Measurements from ENCODE around the gene ZFYVE9.

The ZFYVE9 gene

DNA sequence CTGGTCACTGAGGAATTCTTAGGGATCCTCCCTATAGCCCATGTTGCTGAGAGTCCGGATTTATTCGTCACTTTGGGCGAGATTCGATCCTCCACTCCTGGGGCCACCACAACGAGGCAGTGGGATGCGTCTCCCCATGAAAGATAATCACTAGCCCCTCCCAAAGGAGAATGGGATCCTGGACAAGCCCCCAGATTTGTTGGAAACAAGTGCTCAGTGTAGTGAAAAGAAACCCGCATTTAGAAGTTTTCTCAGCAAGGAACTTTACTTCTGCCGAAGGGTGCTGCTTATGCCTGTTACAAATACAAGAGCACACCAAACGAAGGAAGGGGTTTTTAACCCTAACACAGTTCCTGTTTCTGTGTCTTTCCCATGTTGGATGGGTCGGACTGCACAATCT is 83.3 kb downstream of the ZFYVE9 start:
- TF ChIP-seq, protein P1, sequence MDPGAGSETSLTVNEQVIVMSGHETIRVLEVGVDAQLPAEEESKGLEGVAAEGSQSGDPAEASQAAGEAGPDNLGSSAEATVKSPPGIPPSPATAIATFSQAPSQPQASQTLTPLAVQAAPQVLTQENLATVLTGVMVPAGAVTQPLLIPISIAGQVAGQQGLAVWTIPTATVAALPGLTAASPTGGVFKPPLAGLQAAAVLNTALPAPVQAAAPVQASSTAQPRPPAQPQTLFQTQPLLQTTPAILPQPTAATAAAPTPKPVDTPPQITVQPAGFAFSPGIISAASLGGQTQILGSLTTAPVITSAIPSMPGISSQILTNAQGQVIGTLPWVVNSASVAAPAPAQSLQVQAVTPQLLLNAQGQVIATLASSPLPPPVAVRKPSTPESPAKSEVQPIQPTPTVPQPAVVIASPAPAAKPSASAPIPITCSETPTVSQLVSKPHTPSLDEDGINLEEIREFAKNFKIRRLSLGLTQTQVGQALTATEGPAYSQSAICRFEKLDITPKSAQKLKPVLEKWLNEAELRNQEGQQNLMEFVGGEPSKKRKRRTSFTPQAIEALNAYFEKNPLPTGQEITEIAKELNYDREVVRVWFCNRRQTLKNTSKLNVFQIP (CRISPR knock-in tag; IDR thresholded peaks at IDR 0.05; ENCODE audit: borderline replicate concordance, low read depth) = no peak
- TF ChIP-seq ISL1 (CRISPR knock-in tag; IDR thresholded peaks at IDR 0.05) (no peak), ZNF565 (CRISPR knock-in tag; conservative IDR thresholded peaks at IDR 0.05; ENCODE audit: low read depth) (no peak), RARB (CRISPR knock-in tag; IDR thresholded peaks at IDR 0.05) (no peak), CSDC2 (CRISPR knock-in tag; IDR thresholded peaks at IDR 0.05) (no peak), OSR1 (CRISPR knock-in tag; IDR thresholded peaks at IDR 0.05) (no peak), ZFP30 (CRISPR knock-in tag; IDR thresholded peaks at IDR 0.05) (no peak), ZNF8 (CRISPR knock-in tag; IDR thresholded peaks at IDR 0.05) (no peak), TOX (CRISPR knock-in tag; IDR thresholded peaks at IDR 0.05; ENCODE audit: borderline replicate concordance) (no peak), SNAI2 (CRISPR knock-in tag; IDR thresholded peaks at IDR 0.05) (no peak), BACH2 (CRISPR knock-in tag; IDR thresholded peaks at IDR 0.05; ENCODE audit: borderline replicate concordance) (no peak), GLIS3 (CRISPR knock-in tag; IDR thresholded peaks at IDR 0.05) (no peak)
- TF ChIP-seq, protein P2, sequence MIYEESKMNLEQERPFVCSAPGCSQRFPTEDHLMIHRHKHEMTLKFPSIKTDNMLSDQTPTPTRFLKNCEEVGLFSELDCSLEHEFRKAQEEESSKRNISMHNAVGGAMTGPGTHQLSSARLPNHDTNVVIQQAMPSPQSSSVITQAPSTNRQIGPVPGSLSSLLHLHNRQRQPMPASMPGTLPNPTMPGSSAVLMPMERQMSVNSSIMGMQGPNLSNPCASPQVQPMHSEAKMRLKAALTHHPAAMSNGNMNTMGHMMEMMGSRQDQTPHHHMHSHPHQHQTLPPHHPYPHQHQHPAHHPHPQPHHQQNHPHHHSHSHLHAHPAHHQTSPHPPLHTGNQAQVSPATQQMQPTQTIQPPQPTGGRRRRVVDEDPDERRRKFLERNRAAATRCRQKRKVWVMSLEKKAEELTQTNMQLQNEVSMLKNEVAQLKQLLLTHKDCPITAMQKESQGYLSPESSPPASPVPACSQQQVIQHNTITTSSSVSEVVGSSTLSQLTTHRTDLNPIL (CRISPR knock-in tag; IDR thresholded peaks at IDR 0.05; ENCODE audit: low read depth) = no peak
- TF ChIP-seq, protein P3, sequence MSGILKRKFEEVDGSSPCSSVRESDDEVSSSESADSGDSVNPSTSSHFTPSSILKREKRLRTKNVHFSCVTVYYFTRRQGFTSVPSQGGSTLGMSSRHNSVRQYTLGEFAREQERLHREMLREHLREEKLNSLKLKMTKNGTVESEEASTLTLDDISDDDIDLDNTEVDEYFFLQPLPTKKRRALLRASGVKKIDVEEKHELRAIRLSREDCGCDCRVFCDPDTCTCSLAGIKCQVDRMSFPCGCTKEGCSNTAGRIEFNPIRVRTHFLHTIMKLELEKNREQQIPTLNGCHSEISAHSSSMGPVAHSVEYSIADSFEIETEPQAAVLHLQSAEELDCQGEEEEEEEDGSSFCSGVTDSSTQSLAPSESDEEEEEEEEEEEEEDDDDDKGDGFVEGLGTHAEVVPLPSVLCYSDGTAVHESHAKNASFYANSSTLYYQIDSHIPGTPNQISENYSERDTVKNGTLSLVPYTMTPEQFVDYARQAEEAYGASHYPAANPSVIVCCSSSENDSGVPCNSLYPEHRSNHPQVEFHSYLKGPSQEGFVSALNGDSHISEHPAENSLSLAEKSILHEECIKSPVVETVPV (CRISPR knock-in tag; IDR thresholded peaks at IDR 0.05) = no peak
- no peak for ATAC-seq

DNA sequence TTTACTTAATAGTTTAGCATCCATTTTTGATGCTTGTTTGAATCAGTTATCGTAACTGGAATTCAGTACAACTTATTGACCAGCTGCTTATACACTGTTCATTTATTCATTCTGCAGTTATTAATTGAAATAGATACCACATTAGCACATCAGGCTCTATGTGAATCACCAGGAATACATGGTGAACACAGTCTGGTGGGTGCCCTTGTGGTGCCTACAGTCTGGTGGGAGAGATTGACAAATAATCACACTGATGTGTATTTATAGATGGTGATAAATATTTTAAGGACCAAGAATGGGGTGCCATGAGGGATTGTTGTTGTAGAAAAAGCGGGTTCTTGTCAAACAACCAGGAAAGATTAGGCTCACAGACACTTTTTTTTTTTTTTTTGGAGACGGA is 87.6 kb downstream of the ZFYVE9 start:
- ATAC-seq = no peak
- TF ChIP-seq, protein P4, sequence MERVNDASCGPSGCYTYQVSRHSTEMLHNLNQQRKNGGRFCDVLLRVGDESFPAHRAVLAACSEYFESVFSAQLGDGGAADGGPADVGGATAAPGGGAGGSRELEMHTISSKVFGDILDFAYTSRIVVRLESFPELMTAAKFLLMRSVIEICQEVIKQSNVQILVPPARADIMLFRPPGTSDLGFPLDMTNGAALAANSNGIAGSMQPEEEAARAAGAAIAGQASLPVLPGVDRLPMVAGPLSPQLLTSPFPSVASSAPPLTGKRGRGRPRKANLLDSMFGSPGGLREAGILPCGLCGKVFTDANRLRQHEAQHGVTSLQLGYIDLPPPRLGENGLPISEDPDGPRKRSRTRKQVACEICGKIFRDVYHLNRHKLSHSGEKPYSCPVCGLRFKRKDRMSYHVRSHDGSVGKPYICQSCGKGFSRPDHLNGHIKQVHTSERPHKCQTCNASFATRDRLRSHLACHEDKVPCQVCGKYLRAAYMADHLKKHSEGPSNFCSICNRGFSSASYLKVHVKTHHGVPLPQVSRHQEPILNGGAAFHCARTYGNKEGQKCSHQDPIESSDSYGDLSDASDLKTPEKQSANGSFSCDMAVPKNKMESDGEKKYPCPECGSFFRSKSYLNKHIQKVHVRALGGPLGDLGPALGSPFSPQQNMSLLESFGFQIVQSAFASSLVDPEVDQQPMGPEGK (CRISPR knock-in tag; IDR thresholded peaks at IDR 0.05; ENCODE audit: borderline replicate concordance) = no peak

DNA sequence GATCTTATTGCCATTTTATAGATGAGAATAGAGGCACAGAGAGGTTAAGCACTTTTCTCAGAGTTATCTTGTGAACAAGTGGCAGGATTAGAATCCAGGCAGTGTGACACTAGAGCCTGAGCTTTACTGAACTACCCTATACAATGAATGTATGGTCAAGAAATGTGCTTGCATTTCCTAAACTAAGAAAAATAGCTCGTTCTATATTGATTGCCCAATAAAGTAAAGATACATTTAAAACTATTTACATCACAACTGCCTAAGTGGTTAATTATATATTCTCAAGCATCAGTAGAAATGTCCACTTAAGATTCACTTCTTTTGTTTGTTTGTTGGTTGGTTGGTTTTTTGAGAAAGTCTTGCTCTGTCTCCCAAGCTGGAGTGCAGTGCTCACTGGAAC is 91.6 kb downstream of the ZFYVE9 start:
- no peak for ATAC-seq
- TF ChIP-seq ZNF8 (CRISPR knock-in tag; IDR thresholded peaks at IDR 0.05) (no peak), CSDC2 (CRISPR knock-in tag; IDR thresholded peaks at IDR 0.05) (no peak), OSR1 (CRISPR knock-in tag; IDR thresholded peaks at IDR 0.05) (no peak), ZC3H10 (CRISPR knock-in tag; IDR thresholded peaks at IDR 0.05) (no peak), RARB (CRISPR knock-in tag; IDR thresholded peaks at IDR 0.05) (no peak), ZNF565 (CRISPR knock-in tag; conservative IDR thresholded peaks at IDR 0.05; ENCODE audit: low read depth) (no peak), ZFP30 (CRISPR knock-in tag; IDR thresholded peaks at IDR 0.05) (no peak), ARNTL (CRISPR knock-in tag; IDR thresholded peaks at IDR 0.05; ENCODE audit: borderline replicate concordance, low read depth) (no peak), TOX (CRISPR knock-in tag; IDR thresholded peaks at IDR 0.05; ENCODE audit: borderline replicate concordance) (no peak)
- TF ChIP-seq, protein P5, sequence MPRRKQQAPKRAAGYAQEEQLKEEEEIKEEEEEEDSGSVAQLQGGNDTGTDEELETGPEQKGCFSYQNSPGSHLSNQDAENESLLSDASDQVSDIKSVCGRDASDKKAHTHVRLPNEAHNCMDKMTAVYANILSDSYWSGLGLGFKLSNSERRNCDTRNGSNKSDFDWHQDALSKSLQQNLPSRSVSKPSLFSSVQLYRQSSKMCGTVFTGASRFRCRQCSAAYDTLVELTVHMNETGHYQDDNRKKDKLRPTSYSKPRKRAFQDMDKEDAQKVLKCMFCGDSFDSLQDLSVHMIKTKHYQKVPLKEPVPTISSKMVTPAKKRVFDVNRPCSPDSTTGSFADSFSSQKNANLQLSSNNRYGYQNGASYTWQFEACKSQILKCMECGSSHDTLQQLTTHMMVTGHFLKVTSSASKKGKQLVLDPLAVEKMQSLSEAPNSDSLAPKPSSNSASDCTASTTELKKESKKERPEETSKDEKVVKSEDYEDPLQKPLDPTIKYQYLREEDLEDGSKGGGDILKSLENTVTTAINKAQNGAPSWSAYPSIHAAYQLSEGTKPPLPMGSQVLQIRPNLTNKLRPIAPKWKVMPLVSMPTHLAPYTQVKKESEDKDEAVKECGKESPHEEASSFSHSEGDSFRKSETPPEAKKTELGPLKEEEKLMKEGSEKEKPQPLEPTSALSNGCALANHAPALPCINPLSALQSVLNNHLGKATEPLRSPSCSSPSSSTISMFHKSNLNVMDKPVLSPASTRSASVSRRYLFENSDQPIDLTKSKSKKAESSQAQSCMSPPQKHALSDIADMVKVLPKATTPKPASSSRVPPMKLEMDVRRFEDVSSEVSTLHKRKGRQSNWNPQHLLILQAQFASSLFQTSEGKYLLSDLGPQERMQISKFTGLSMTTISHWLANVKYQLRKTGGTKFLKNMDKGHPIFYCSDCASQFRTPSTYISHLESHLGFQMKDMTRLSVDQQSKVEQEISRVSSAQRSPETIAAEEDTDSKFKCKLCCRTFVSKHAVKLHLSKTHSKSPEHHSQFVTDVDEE (CRISPR knock-in tag; IDR thresholded peaks at IDR 0.05) = no peak
- TF ChIP-seq, protein P4 (CRISPR knock-in tag; IDR thresholded peaks at IDR 0.05; ENCODE audit: borderline replicate concordance) = no peak
- TF ChIP-seq, protein P1 (CRISPR knock-in tag; IDR thresholded peaks at IDR 0.05; ENCODE audit: borderline replicate concordance, low read depth) = no peak
